Measurements from ENCODE around the gene STX7.
"Not testable (repeated sequence)": the region's sequence is repeated elsewhere in the genome, so short reads cannot be mapped to it uniquely, and the experiment has no call there.

DNA sequence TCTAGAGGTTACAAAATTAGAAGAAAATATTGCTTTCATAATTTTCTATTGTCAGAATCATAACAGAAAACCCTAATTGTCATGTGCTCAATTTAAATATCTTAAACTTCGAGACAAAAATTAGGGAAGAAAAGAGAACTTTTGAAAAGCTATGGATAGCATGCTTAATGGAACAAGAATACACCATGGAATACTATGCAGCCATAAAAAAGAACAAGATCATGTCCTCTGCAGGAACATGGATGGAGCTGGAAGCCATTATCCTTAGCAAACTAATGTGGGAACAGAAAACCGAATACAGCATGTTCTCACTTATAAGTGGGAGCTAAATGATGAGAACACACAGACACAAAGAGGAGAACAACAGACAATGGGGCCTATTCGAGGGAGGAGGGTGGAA, 47.2 kb upstream of the STX7 start:
- TF ChIP-seq, protein P1, sequence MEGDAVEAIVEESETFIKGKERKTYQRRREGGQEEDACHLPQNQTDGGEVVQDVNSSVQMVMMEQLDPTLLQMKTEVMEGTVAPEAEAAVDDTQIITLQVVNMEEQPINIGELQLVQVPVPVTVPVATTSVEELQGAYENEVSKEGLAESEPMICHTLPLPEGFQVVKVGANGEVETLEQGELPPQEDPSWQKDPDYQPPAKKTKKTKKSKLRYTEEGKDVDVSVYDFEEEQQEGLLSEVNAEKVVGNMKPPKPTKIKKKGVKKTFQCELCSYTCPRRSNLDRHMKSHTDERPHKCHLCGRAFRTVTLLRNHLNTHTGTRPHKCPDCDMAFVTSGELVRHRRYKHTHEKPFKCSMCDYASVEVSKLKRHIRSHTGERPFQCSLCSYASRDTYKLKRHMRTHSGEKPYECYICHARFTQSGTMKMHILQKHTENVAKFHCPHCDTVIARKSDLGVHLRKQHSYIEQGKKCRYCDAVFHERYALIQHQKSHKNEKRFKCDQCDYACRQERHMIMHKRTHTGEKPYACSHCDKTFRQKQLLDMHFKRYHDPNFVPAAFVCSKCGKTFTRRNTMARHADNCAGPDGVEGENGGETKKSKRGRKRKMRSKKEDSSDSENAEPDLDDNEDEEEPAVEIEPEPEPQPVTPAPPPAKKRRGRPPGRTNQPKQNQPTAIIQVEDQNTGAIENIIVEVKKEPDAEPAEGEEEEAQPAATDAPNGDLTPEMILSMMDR (IDR thresholded peaks at IDR 0.05; ENCODE audit: low read depth, low read length): not testable (repeated sequence)
- TF ChIP-seq POLR2A (IDR thresholded peaks at IDR 0.05; ENCODE audit: extremely low read depth, insufficient read length); MYC (IDR thresholded peaks at IDR 0.05; ENCODE audit: low read depth, low read length): not testable (repeated sequence)
- TF ChIP-seq, protein P2, sequence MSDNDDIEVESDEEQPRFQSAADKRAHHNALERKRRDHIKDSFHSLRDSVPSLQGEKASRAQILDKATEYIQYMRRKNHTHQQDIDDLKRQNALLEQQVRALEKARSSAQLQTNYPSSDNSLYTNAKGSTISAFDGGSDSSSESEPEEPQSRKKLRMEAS (IDR thresholded peaks at IDR 0.05; ENCODE audit: low read depth, low read length): not testable (repeated sequence)
